Astrocyte (in vitro differentiated cells and primary cell): Measurements from ENCODE around the gene METAP1D.

Experiments used
- CTCF ChIP-seq: IDR thresholded peaks from 2 replicates; pipeline ENCODE4 v1.5.1; 2011; ENCODE audit warnings: low read depth, mild to moderate bottlenecking, inconsistent platforms, low read length, moderate library complexity; ENCODE audit not compliant: insufficient read depth
- EZH2 ChIP-seq: IDR thresholded peaks from 2 replicates; pipeline ENCODE4 v1.6.1; 2012; ENCODE audit warnings: mild to moderate bottlenecking, low read length, inconsistent platforms; ENCODE audit not compliant: insufficient read depth

GRCh38 chr2:172120118-172120517, 120.4 kb downstream of the METAP1D start:
- TF ChIP-seq CTCF (no peak), EZH2 (no peak)
